Measurements from ENCODE around the gene ATP5MC2.
"Not testable (repeated sequence)": the region's sequence is repeated elsewhere in the genome, so short reads cannot be mapped to it uniquely, and the experiment has no call there.

ATP5MC2 gene

DNA sequence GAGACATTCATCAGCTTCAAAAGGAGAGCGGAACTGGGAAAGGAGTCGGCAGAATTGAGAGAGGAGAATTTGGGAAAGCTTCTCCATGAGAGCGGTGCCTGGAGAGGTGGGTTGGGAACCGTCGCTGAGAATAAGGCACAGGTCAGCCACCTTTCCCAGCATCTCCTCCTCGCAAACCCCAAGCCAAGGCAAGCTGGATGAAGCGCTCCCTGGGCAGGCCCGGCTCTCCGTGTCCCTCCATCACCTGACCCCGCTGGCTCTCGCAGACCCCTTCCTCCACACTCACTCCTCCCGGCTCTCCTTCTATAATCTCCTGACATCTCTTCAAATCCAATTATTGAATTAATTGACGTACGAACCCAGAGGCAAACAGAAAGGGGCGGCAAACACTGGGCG, 18.9 kb upstream of the ATP5MC2 start:
- DNase-seq (ENCODE audit: low spot score) = no peak

DNA sequence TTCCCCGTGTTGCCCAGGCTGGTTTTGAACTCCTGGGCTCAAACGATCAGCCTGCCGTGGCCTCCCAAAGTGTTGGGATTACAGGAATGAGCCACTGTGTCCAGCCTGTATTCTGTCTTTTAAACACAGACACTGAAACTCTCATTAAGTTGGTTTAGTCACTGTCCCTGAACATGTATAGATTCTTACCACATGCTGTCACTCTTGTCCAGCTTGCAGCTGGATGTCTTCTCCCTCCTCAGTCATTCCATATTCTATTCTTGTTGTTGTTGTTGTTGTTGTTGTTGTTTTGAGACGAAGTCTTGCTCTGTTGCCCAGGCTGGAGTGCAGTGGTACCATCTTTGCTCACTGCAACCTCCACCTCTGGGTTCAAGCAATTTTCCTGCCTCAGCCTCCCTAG, 12.3 kb upstream of the ATP5MC2 start:
- no peak for DNase-seq (ENCODE audit: low spot score)

DNA sequence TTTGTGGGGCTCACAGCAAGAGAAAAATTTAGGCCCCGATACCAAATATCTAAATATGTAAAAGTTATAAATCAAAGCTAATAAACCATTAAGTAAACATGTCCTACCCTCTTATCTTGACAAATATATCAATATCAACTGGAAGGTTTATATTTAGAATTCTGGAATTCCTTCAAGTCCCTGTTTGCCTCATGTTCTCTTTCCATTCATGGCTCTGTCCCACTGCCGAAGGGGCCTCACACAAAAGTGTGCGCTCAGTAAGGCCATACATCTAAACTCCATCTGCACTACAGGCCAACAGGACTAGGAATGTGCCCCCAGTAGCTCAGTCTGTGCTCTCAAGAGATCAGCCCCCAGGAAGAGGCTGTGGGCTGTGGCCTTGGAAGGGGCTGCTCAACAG, 10.6 kb upstream of the ATP5MC2 start:
- DNase-seq (ENCODE audit: low spot score) = no peak

DNA sequence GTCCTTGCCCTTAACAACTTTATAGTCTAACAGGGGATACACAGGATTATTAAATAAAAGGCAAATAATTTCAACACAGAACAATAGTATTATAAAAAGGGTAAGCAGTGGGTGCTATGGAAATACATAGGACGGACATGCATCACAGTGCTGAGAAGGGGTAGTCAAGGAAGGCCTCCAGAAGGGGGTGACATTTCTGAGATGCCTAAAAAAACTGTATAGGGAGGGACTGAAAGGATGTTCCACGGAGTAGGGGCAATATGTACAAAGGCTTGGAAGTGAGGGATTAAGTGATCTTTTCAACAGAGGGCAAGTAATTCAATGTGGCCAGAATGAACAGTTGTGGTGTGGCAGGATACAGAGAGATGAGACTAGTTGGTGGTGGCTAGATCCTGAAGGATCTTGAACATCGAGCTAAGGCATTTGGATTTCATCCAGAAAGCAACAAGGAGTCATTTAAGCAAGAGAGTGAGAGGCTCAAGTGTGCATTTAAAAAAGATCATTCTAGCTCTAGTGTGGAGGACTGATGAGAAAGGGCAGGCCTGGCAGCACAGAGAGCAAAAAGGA, 8.9 kb upstream of the ATP5MC2 start:
- DNase-seq (ENCODE audit: low spot score) = no peak

DNA sequence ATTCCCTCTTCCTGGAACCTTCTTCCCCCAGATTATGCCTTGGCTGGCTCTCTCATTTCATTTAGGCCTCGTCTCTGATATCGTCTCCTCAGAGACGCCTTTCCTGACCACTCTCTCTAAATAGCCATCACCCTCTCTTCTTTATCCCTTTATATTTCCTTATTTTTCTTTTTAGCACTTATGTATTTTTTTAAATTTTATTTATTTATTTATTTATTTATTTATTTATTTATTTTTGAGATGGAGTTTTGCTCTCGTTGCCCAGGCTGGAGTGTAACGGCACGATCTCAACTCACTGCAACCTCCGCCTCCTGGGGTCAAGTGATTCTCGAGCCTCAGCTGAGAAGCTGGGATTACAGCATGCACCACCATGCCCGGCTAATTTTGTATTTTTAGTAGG, 8.1 kb upstream of the ATP5MC2 start:
- no peak for DNase-seq (ENCODE audit: low spot score)

DNA sequence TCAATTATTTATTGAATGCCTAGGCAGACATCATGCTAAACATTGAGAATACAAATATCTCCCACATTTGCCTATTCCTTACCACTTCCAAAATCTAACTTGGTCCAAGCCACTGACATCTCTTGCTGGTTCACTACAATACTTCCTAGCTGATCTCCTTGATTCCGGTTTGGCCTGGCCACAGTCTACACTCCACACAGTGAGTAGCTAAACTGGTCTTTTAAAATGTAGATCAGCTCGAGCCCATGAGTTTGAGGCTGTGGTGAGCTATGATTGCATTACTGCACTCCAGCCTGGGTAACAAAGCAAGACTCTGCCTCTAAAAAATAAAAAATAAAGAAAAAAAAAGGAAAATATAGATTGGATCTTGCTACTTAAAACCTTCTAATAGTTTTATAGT, 7.6 kb upstream of the ATP5MC2 start:
- no peak for DNase-seq (ENCODE audit: low spot score)

DNA sequence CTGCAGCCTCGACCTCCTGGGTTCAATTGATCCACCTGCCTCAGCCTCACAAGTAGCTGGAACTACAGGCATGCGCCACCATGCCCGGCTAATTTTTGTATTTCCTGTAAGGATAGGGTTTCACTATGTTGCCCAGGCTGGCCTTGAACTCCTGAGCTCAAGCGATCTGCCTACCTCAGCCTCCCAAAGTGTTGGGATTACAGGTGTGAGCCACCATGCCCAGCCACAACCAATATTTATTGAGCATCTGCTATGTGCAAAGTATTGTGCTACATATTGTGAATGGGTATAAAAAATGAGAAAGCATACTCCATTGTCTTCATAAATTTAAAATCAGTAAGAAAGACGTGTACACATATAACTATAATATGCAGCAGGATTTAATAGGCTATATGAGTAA, 4.2 kb upstream of the ATP5MC2 start:
- not testable (repeated sequence) for DNase-seq (ENCODE audit: low spot score)

DNA sequence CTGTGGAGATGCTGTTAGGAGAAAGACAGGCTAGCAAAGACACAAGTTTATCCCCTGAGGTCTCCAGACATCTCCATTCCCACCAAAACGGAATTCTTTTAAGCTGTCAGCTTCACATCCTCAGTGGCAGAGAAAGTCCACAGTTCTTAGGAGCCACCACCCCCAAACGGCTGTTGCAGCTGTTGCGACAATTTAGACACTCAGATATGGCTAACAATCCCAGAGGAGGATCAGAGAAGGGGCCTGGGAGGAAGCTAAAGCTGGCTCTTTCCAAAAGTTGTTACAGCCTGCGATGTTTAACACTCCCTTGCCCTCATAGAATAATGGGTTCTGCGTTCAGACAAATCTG, 1.9 kb upstream of the ATP5MC2 start:
- DNase-seq (ENCODE audit: low spot score) = no peak

DNA sequence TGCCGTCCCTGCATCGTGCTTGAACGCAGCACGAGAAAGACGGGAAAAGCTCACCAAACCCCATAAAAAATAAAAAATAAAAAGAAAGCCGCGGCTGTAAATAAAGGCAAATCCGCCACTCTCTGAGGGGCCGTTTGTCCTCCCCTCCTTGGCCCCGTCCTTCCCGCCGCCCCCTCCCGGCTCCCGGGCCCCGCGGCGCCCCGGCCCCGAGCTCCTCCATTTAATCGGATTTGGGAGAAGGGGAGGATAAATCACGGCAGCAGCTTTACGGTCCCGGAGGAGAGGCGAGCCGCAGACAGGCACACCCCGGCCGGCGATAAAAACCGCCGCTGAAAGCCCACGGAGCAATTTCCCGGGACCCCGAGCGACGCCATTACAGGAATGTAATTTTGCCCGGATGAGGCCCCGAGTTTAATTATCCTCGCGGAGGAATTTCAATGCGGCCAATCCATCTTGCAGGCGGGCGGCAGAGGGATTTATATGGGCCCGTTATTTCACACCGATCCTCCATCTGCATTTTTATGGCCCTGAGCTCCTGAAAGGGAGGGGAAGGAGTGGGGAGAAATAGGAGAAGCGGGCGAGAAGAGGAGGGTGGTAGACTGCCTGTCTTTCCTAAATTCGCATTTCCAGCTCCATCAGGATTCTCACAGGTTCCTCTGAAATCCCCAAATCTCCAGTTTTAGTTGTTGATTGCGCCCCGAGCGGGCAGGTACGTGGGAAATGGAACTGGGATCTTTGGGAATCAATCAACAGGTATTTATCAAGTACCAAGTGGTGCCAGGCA, 1.3 kb upstream of the ATP5MC2 start:
- DNase-seq (ENCODE audit: low spot score) = peak; percentile 22

DNA sequence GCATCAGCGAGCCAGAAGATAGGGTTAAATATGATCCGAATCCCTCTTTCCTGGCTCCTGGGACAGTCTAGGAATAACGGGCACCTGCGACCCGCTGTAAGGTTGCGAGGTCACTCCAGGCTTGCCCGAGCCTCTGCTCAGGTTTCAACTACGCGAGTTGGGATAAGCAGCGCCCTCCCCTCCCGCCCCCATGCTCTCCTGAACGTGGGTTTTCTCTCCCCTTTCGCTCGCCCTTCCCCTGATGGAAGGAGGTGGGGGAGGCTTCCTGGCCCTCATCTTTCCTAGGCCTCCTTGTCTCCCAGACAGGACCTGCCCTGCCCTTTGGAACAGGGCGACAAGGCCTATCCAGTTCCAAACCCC, 753 bp upstream of the ATP5MC2 start:
- DNase-seq (ENCODE audit: low spot score) = peak; percentile 25

DNA sequence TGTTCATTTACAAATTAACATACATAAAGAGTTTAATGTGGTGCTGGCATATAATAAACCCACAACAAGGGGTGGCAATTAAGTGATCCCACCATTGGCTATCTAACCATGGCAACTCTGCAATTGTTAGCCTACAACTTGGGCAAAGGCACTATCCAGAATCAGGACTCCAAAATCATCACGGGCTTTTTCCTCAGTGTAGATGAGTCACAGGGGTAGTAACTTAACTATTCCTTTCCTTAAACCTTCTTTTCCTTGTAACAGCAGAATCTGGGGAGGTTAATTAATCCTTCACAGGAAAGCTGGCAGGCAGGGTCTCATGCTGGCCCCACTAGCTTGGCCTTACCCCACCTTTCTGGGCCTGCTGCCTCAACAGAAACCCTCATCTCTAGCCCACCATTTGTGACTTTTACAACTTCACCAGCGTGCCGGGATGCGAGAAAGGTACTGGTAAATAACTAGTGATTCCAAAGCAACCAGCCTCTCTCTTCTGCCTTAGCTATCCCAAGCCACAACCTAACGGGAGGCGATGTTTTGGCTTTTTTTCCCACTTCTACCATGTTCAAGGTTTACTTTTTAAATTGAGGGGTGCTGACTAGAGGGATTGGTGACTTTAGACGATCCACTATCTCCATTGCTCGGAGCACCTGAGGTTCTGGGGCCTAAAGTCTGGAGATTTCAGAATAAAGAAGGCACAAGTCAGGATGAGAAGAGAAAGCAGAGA, 744 bp downstream of the ATP5MC2 start:
- DNase-seq (ENCODE audit: low spot score) = no peak

DNA sequence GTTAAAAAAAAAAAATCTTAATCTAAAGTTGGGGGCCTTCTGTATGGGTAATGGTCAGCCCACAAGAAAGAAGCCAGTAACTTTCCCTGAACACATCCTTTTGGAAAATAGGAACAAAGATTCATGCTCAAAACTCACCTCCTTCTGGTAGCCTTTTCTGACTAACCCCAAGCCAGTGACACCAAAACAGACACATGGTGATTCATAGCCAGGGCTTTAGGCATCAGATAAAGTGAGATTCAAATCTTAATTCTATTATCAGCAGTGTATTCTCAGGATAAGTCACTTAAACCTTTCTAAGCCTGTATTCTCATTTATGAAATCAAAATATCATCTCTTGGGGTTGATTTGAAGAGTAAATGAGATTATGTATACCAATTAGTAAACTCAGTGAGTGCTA, 4.9 kb downstream of the ATP5MC2 start:
- no peak for DNase-seq (ENCODE audit: low spot score)

DNA sequence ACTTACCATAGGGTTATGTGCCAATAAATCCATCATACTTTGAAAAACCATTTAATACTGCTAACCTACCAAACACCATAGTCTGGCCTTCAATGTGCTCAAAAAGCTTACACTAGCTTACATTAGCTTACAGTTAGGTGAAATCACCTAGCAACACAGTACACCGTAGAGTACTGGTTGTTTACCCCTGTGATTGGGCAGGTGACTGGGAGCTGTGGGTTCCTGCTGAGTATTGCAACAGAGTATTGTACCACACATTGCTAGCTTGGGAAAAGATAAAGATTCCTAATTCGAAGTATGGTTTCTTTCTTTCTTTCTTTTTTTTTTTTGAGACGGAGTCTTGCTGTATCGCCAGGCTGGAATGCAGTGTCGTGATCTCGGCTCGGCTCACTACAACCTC, 5.6 kb downstream of the ATP5MC2 start:
- DNase-seq (ENCODE audit: low spot score) = no peak

DNA sequence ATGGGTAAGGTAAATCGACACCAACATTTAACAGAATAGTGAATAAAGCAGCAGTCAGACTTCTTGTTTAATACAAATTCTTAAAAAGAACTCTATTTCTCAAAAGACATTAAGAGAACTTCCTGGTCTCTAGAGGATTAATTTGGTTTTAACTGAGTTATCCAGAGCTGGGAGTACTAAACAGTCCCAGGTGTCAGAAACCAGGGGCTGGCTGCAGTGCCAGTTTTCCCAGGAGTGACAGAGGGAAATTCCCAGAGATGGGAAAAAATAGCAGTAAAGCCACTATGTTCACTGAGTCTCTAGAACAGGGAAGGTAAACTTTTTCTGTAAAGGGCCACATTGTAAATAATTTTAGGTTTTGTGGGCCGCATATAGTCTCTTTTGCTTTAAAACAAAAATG, 8.8 kb downstream of the ATP5MC2 start:
- no peak for DNase-seq (ENCODE audit: low spot score)

DNA sequence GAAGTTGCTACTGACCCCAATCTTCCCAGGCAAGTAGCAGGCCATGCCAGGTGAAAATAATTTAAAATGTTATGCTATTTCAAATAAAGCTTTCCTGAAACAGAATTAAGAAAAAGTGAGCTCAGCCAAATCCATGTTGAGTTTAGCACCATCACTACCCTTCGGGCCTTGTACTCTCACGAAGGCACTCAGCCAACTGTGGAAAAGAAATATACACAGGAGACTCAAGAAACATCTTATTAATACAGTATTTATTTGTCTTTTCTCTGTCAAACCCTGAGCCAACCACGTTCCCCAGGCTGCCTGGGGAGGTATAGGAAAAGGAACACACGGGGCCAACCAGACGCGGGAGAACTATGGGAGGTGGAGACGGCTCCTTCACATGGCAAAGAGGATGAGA, 10.9 kb downstream of the ATP5MC2 start:
- no peak for DNase-seq (ENCODE audit: low spot score)

DNA sequence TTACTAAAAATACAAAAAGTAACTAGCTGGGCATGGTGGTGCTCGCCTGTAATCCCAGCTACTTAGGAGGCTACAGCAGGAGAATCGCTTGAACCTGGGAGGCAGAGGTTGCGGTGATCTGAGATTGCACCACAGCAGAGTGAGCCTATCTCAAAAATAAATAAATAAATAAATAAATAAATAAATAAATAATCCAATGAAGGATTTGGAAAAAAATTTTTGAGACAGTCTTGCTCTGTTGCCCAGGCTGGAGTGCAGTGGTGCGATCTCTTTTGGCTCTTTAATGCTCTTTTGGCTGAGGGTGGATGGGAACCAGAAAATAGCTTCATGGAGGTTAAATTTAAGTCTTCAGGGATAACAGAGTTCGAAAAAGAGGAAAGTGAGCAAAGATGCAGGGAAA, 11.7 kb downstream of the ATP5MC2 start:
- DNase-seq (ENCODE audit: low spot score) = no peak

DNA sequence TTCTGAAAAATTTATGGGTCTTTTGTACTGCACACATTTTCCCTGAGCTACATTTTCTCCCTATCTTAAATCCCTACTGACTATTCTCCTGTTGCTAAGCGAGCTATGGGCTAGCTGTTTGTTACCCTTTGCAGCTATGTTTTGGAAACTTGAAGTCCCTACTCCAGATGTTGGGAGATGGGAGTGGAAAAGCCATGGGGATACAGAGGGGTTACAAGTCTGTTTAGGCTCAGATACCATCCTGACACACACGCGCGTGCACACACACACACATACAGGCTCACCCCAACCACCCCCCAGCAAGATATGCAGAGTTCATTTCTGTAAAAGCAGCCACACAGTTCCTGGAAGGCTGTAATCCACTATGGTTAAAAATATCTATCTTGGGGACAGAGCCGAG, 15.8 kb downstream of the ATP5MC2 start:
- DNase-seq (ENCODE audit: low spot score) = no peak

DNA sequence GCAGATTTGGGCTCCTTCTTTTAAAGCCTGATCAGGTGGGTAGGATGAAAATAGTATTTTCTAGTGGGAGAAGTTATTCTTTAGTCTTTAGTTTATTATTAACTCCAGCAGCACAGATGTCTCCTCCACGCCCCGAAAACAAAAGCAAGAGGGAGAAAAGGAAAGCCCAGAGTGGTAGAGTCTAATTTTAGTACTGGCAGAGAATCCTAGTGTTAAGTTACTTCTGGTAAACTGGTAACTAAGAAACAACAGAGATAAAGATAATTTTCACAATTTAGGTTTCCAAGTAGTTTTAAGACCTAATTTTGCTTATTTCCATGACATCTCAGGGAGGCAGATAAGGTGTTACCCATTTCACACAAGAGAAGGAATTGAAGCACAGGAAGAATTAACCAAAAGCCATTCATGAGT, 16.3 kb downstream of the ATP5MC2 start:
- peak; percentile 19 for DNase-seq (ENCODE audit: low spot score)

DNA sequence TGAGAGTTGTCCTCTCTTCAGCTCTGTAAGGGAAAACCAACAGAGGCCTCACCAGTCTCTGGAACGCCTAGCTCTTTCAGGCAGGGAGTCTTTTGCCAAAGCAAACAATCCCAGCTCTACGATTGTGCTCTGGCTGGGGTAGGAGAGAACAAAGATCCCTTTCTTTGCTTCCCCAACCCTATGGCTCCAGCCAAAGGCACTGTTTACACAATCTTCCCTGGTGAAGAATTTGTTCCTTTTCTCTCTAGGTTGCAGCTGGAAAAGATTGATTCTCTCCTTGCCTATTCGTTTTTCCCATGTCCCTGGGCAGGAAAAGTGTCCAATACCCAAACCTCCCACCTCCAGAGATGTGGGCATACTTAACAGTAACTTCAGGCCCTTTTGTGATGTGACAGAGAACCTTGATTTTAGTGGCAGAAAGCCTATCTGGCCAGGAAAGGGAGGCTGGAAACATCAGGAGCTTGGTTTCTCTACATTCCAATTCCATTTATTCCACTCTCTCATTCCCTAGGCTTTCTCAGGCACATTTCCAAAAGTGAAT, 16.8 kb downstream of the ATP5MC2 start:
- peak; percentile 38 for DNase-seq (ENCODE audit: low spot score)

DNA sequence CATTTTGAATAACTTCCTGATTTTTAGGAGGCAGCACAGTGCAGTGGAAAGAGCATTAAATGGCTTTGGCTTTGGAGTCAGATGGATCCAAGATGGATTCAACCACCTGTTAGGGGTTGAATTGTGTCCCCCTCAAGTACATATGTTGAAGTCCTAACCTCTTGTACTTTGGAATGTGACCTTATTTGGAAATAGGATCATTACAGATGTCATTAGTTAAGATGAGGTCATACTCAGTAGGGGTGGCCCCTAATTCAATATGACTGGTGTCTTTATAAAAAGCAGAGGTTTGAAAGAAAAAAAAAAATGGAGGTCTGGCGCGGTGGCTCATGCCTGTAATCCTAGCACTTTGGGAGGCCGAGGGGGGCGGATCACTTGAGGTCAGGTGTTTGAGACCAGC, 18.8 kb downstream of the ATP5MC2 start:
- no peak for DNase-seq (ENCODE audit: low spot score)

DNA sequence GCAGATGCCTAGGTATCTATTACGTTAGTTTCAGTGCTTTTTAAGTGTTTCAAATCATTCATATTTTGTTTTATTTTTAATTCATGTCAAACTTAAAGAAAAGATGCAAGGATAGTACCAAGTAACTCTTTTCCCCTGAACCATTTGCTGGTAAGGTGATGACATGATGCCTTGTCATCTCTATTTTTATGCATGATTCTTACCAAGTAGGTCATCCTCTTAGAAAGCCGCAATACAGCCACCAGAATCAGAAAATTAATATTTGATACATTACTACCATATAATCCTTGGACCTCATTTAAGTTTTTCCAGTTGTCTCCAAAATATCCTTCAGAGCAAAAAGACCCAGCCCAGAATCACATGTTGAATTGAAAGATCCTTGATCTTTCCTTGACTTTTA, 22.3 kb downstream of the ATP5MC2 start:
- DNase-seq (ENCODE audit: low spot score) = no peak

DNA sequence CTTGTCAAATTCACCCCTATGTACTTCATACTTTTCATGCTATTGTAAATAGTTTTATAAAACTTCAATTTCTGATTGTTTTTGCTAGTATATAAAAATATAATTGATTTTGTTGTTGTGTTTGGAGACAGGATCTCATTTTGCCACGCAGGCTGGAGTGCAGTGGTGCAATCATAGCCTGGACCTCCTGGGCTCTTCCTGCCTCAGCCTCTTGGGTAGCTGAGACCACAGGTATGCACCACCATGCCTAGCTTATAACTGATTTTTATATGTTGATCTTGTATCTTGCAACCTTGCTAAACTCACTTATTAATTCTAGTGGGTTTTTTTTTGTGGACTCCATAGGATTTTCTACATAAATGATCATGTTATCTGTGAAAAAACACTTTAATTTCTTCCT, 23.5 kb downstream of the ATP5MC2 start:
- DNase-seq (ENCODE audit: low spot score) = no peak

DNA sequence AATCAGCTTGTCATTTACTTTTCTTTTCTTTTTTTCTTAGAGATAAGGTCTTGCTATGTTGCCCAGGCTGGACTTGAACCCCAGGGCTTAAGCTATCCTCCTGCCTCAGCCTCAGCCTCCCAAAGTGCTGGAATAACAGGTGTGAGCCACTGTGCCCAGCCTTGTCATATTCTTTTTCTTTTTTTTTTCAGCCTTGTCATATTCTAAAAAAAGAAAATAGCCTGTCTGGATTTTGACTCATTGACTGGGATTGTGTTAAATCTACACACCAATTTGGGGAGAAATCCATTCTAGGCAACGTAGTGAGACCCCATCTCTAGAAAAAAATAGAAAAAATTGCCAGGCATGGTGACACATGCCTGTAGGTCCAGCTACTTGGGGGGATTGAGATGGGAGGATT, 24.1 kb downstream of the ATP5MC2 start:
- no peak for DNase-seq (ENCODE audit: low spot score)

Data from AG08395 (cell line).